Measurements from ENCODE around the gene RAB31.

DNA sequence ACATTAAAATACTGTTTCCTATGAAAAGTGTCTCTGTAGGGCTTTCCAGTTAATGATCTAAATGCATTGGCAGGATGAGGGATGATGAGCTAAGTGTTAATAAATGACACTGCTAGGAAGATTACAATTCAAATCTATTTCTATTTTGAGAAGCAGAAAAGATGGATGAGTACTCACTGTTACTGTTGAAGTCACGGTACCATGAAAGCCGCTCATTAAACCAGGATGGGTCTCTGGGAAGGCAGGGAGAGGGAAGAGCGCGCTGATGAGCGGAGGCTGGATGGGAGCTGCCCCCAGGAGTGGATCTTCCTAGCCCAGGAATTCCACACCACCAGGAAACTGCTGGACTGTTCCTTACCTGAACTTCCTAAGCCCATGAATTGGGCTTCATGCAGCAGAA, 150.5 kb downstream of the RAB31 start:
- TF ChIP-seq TAF1 (IDR thresholded peaks at IDR 0.05; ENCODE audit: low read depth) (no peak), EP300 (conservative IDR thresholded peaks at IDR 0.05; ENCODE audit: poor library complexity, severe bottlenecking) (no peak), POLR2AphosphoS5 (IDR thresholded peaks at IDR 0.05) (no peak), EZH2 (IDR thresholded peaks at IDR 0.05; ENCODE audit: borderline replicate concordance, insufficient read depth, low read length, poor library complexity, severe bottlenecking) (no peak), RAD21 (conservative IDR thresholded peaks at IDR 0.05) (no peak), SMC3 (conservative IDR thresholded peaks at IDR 0.05; ENCODE audit: poor library complexity) (no peak)
- TF ChIP-seq, protein P1, sequence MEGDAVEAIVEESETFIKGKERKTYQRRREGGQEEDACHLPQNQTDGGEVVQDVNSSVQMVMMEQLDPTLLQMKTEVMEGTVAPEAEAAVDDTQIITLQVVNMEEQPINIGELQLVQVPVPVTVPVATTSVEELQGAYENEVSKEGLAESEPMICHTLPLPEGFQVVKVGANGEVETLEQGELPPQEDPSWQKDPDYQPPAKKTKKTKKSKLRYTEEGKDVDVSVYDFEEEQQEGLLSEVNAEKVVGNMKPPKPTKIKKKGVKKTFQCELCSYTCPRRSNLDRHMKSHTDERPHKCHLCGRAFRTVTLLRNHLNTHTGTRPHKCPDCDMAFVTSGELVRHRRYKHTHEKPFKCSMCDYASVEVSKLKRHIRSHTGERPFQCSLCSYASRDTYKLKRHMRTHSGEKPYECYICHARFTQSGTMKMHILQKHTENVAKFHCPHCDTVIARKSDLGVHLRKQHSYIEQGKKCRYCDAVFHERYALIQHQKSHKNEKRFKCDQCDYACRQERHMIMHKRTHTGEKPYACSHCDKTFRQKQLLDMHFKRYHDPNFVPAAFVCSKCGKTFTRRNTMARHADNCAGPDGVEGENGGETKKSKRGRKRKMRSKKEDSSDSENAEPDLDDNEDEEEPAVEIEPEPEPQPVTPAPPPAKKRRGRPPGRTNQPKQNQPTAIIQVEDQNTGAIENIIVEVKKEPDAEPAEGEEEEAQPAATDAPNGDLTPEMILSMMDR (IDR thresholded peaks at IDR 0.05; ENCODE audit: poor library complexity, severe bottlenecking): no peak

Measured in neural cell (in vitro differentiated cells).